Body of pancreas (tissue), 4 donors: ENCODE results near the gene TMED5. TPM values are rescaled to one million over a fixed set of nuclear protein-coding genes. Genes with fewer than 3 reads are reported as not detected.
"Not testable (repeated sequence)": the region's sequence is repeated elsewhere in the genome, so short reads cannot be mapped to it uniquely, and the experiment has no call there.

ENCODE experiments used
- ATAC-seq: fragments of 150-250 bp; one replicate; pipeline ENCODE4 v1.9.1; 2016
- DNase-seq, 4 donors: peaks; one replicate each; pipeline ENCODE4 v3.0.0-alpha.2; 2019
- H3K27ac ChIP-seq, 4 donors: fragments of 200-600 bp; sonication (generic); 1 replicate in 3 of 4; 2 replicates in 1 of 4; pipeline versions ENCODE4 v1.5.1 to v1.6.1; 2016 to 2019; ENCODE audit warnings: mild to moderate bottlenecking in 1 of 4, mixed read lengths in 1 of 4, moderate library complexity in 1 of 4
- H3K27me3 ChIP-seq, 2 donors: fragments of 200-600 bp; sonication (generic); one replicate each; pipeline ENCODE4 v1.6.0; 2016; ENCODE audit warnings: mild to moderate bottlenecking in 1 of 2
- H3K36me3 ChIP-seq, 2 donors: fragments of 200-600 bp; sonication (generic); replicated peaks in 1 of 2; 2 replicates each; pipeline ENCODE4 v1.5.1; 2016; ENCODE audit warnings: low read depth in 2 of 2; ENCODE audit not compliant: insufficient read depth in 1 of 2
- H3K4me1 ChIP-seq: fragments of 200-600 bp; sonication (generic); one replicate; pipeline ENCODE4 v1.6.0; 2016
- H3K4me3 ChIP-seq, 2 donors: fragments of 200-600 bp; sonication (generic); 1 replicate in 1 of 2; 2 replicates in 1 of 2; pipeline ENCODE4 v1.5.1; 2016 to 2019
- H3K9me3 ChIP-seq, 3 donors: fragments of 200-600 bp; sonication (generic); 1 replicate in 2 of 3; 2 replicates in 1 of 3; pipeline ENCODE4 v1.5.1; 2016
- CTCF ChIP-seq, 7 experiments: fragments of 450-650 bp in 4 of 7; fragments of 200-600 bp in 3 of 7; sonication (generic) in 3 of 7; IDR thresholded peaks; one replicate each; pipeline ENCODE4 v1.5.1; 2016 to 2019; ENCODE audit warnings: antibody characterized with exemption in 7 of 7
- POLR2A ChIP-seq, 3 donors: fragments of 450-650 bp; IDR thresholded peaks; one replicate each; pipeline ENCODE4 v1.6.1; 2016; ENCODE audit warnings: antibody characterized with exemption in 3 of 3, mild to moderate bottlenecking in 2 of 3
- WGBS, 2 donors: methylation state at CpG; one replicate each; pipeline ENCODE4 v1.1.5; 2017; 5-methylcytosine and 5-hydroxymethylcytosine counted together
- intact Hi-C: fragments of 100-400 bp; cut with DNase I; formaldehyde crosslinking; loops from one replicate; pipeline ENCODE4 v1.15.1; 2023
- total RNA-seq, 2 donors: library from RNA; depleted of rRNA; stranded (reverse); fragments of >200 nt; gene quantifications; one replicate each; pipeline ENCODE4 v1.1.0, GENCODE V29; 2016

Gene TMED5
- total RNA-seq, 2 donors from 2014 or later: 31.1 to 31.3 TPM

DNA sequence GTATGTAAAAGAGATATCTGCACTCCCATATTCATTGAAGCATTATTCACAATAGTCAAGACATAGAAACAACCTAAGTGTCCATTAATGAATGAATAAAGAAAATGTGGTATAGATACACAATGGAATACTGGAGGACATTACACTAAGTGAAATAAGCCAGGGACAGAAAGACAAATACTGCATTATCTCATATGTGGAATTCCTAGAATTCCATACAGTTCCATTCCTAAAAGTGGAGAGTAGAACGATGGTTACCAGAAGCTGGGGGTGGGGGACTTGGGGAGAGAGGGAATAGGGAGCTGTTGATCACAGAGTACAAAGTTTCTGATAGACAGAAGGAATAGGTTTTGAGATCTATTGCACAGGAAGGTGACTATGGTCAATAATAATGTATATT, 7.4 kb downstream of the TMED5 start:
- DNase-seq (no peak), ATAC-seq (no peak)
- no peak overlapping the region for H3K27ac ChIP-seq
- H3K36me3 ChIP-seq: no peaks in the 10 kb centered on the region
- intact Hi-C loops: no loop called here
- no peak overlapping the region for H3K4me3 ChIP-seq
- 14 to 18% methylated on average over 1 of the region's 1 CpG for WGBS, 2 donors
- H3K27me3 ChIP-seq: no peaks in the 10 kb centered on the region
- H3K4me1 ChIP-seq: peaks cover 21% of the 10 kb centered on the region
- no peaks in the 10 kb centered on the region for H3K9me3 ChIP-seq
- TF ChIP-seq POLR2A (IDR thresholded peaks at IDR 0.05) (no peak), CTCF (IDR thresholded peaks at IDR 0.05) (no peak)

DNA sequence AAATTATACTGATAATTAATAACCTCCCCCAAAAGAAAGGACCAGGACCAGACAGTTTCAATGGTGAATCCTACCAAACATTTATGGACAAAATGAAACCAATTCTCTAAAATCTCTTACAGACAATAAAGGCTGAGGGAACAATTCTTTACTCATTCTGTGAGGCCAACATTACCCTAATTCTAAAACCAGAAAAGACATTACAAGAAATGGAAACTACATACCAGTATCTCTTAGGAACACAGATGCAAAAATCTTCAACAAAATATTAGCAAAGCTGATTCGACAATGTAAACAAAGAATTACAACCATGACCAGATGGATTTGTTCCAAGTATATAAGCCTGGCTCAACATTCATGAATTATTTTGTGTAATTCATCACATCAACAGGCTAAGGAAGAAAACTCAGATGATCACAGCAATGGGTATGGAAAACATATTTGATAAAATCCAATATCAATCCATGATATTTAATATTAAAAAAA, 8.6 kb downstream of the TMED5 start:
- intact Hi-C loops: no loop called here

GRCh38 chr1:93170141-93170678, 10.0 kb downstream of the TMED5 start:
- H3K4me1 ChIP-seq: peaks cover 14% of the 10 kb centered on the region
- H3K36me3 ChIP-seq, ATAC-seq, H3K27me3 ChIP-seq, intact Hi-C loops, H3K4me3 ChIP-seq, H3K9me3 ChIP-seq, H3K27ac ChIP-seq, DNase-seq: not testable (repeated sequence)
- 90 to 92% methylated on average over 2 to 21 of the region's 36 CpGs for WGBS, 2 donors

More for the DNA sequence above, 8.6 kb downstream of the TMED5 start:
- DNase-seq (no peak), ATAC-seq (no peak)
- WGBS, 2 donors: 20 to 28% methylated on average over 1 of the region's 1 CpG
- H3K36me3 ChIP-seq: no peaks in the 10 kb centered on the region
- H3K27ac ChIP-seq: no peak overlapping the region
- no peaks in the 10 kb centered on the region for H3K9me3 ChIP-seq
- H3K27me3 ChIP-seq: no peaks in the 10 kb centered on the region
- H3K4me1 ChIP-seq: peaks cover 18% of the 10 kb centered on the region
- H3K4me3 ChIP-seq: no peak overlapping the region
- no peak for TF ChIP-seq CTCF (IDR thresholded peaks at IDR 0.05)
- TF ChIP-seq POLR2A (IDR thresholded peaks at IDR 0.05): no peak

- Histone ChIP-seq H3K27me3 (no peaks in the 10 kb centered on the region), H3K4me3 (no peak overlapping the region), H3K27ac (no peak overlapping the region), H3K4me1 (peaks cover 6% of the 10 kb centered on the region), H3K36me3 (no peaks in the 10 kb centered on the region), H3K9me3 (no peaks in the 10 kb centered on the region)
- intact Hi-C loops: no loop called here
- TF ChIP-seq POLR2A (IDR thresholded peaks at IDR 0.05) (no peak), CTCF (IDR thresholded peaks at IDR 0.05) (no peak)
- ATAC-seq (no peak), DNase-seq (no peak)
Measured at GRCh38 chr1:93167006-93167405, 13.2 kb downstream of the TMED5 start.

DNA sequence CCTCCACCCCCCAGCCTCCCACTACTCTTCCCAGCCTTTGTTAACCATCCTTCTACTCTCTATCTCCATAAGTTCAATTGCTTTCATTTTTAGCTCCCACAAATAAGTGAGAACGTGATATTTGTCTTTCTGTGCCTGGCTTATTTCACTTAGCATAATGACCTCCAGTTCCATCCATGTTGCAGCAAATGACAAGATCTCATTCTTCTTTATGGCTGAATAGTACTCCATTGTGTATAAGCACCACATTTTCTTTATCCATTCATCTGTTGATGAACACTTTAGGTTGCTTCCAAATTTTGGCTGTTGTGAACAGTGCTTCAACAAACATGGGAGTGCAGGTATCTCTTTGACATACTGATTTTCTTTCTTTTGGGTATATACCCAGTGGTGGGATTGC, 14.3 kb downstream of the TMED5 start:
- H3K27ac ChIP-seq, H3K4me3 ChIP-seq, H3K27me3 ChIP-seq, intact Hi-C loops, DNase-seq, H3K36me3 ChIP-seq, H3K9me3 ChIP-seq, H3K4me1 ChIP-seq, ATAC-seq: not testable (repeated sequence)
- 83 to 97% methylated on average over 1 of the region's 1 CpG for WGBS, 2 donors

GRCh38 chr1:93164816-93165215, 15.4 kb downstream of the TMED5 start:
- no peaks in the 10 kb centered on the region for H3K27me3 ChIP-seq
- H3K4me1 ChIP-seq: peaks cover 4% of the 10 kb centered on the region
- no peaks in the 10 kb centered on the region for H3K9me3 ChIP-seq
- H3K27ac ChIP-seq: no peak overlapping the region
- ATAC-seq (no peak), DNase-seq (no peak)
- intact Hi-C loops: no loop called here
- no peak for TF ChIP-seq POLR2A (IDR thresholded peaks at IDR 0.05)
- no peak overlapping the region for H3K4me3 ChIP-seq
- 86 to 93% methylated on average over 2 of the region's 2 CpGs for WGBS, 2 donors
- H3K36me3 ChIP-seq: no peaks in the 10 kb centered on the region

GRCh38 chr1:93163314-93163713, 16.9 kb downstream of the TMED5 start:
- intact Hi-C loops, H3K9me3 ChIP-seq, ATAC-seq, DNase-seq, H3K4me3 ChIP-seq, H3K36me3 ChIP-seq, H3K27me3 ChIP-seq, H3K27ac ChIP-seq, H3K4me1 ChIP-seq: not testable (repeated sequence)
- 96 to 97% methylated on average over 8 of the region's 8 CpGs for WGBS, 2 donors
